Right ventricle myocardium inferior (tissue), 1 donor: ENCODE results near the gene BRD3OS. TPM values are rescaled to one million over a fixed set of nuclear protein-coding genes. Genes with fewer than 3 reads are reported as not detected.
A peak's percentile ranks its signal among the peaks of the same experiment; 100 is the strongest.

ENCODE experiments used
- ATAC-seq: fragments of 200-7000 bp; cut with Tn5 transposase; one replicate; pipeline ENCODE4 v1.9.1; 2020; ENCODE audit warnings: mild to moderate bottlenecking, moderate library complexity
- DNase-seq: peaks from one replicate; pipeline ENCODE4 v3.0.0; 2021; ENCODE audit errors: missing footprints
- intact Hi-C: fragments of 100-400 bp; cut with DNase I; formaldehyde crosslinking; loops from one replicate; pipeline ENCODE4 v1.11.0; 2022
- total RNA-seq: library from RNA; stranded (reverse); fragmentation: NEBNext Ultra II Directional; extraction: Animal tissue kit (Norgen Biotek cat#: 25700); gene quantifications from one replicate; pipeline ENCODE4 v1.2.1, GENCODE V29; 2021
- donor health status: DM: no; HTN: yes; CAD: no; lungs with severe emphysema.

Gene BRD3OS
- total RNA-seq, 1 donor from 2014 or later, result 6.2 TPM

- DNase-seq, result no peak
- ATAC-seq, result no peak
Measured at GRCh38 chr9:133998915-133999595, 26.2 kb upstream of the BRD3OS start.

GRCh38 chr9:133999851-134000265, 25.4 kb upstream of the BRD3OS start:
- intact Hi-C loops, result no loop called here
- ATAC-seq (no peak), DNase-seq (peak; percentile 40)

More at GRCh38 chr9:133998915-133999595, 26.2 kb upstream of the BRD3OS start:
- intact Hi-C loops, result no loop called here

- intact Hi-C loops, result no loop called here
- ATAC-seq (no peak), DNase-seq (peak; percentile 37)
Measured at GRCh38 chr9:134002796-134003195, 22.5 kb upstream of the BRD3OS start.

- ATAC-seq (no peak), DNase-seq (no peak)
- intact Hi-C loops, result no loop called here
Measured at GRCh38 chr9:134003237-134003636, 22.0 kb upstream of the BRD3OS start.

GRCh38 chr9:134004131-134004873, 21.0 kb upstream of the BRD3OS start:
- ATAC-seq (peak; percentile 28), DNase-seq (peak; percentile 42)
- intact Hi-C loops, result no loop called here

GRCh38 chr9:134004881-134005280, 20.4 kb upstream of the BRD3OS start:
- DNase-seq, result no peak
- no peak for ATAC-seq
- intact Hi-C loops, result no loop called here

- no peak for ATAC-seq
- intact Hi-C loops, result no loop called here
Measured at GRCh38 chr9:134005381-134005780, 19.9 kb upstream of the BRD3OS start.

GRCh38 chr9:134007150-134007549, 18.1 kb upstream of the BRD3OS start:
- ATAC-seq (no peak), DNase-seq (no peak)
- intact Hi-C loops, result no loop called here

More at GRCh38 chr9:134005381-134005780, 19.9 kb upstream of the BRD3OS start:
- no peak for DNase-seq

GRCh38 chr9:134007571-134007970, 17.7 kb upstream of the BRD3OS start:
- intact Hi-C loops, result no loop called here

GRCh38 chr9:134010310-134011173, 14.7 kb upstream of the BRD3OS start:
- intact Hi-C loops, result no loop called here
- no peak for ATAC-seq
- DNase-seq, result peak; percentile 45

More at GRCh38 chr9:134007571-134007970, 17.7 kb upstream of the BRD3OS start:
- DNase-seq (peak; percentile 27), ATAC-seq (no peak)

GRCh38 chr9:134011401-134011800, 13.9 kb upstream of the BRD3OS start:
- intact Hi-C loops, result no loop called here
- ATAC-seq (no peak), DNase-seq (no peak)

- intact Hi-C loops, result no loop called here
- ATAC-seq, result no peak
- no peak for DNase-seq
Measured at GRCh38 chr9:134014946-134015345, 10.3 kb upstream of the BRD3OS start.

- peak; percentile 26 for DNase-seq
- intact Hi-C loops, result no loop called here
- no peak for ATAC-seq
Measured at GRCh38 chr9:134024214-134024792, 978 bp upstream of the BRD3OS start.

- DNase-seq (peak; percentile 82), ATAC-seq (peak; percentile 8)
- intact Hi-C loops, result loop anchor here (1.0 kb wide), 1 partner anchor 42 kb away; the partner anchor contains the start of gene BRD3
Measured at GRCh38 chr9:134025606-134026541, 593 bp downstream of the BRD3OS start.

- ATAC-seq (no peak), DNase-seq (peak; percentile 73)
- intact Hi-C loops, result no loop called here
Measured at GRCh38 chr9:134026581-134026980, 1.3 kb downstream of the BRD3OS start.

GRCh38 chr9:134026981-134027380, 1.7 kb downstream of the BRD3OS start:
- intact Hi-C loops, result no loop called here
- peak; percentile 40 for DNase-seq
- ATAC-seq, result no peak

GRCh38 chr9:134027561-134027960, 2.3 kb downstream of the BRD3OS start:
- ATAC-seq, result no peak
- intact Hi-C loops, result no loop called here
- peak; percentile 11 for DNase-seq

- intact Hi-C loops, result no loop called here
- ATAC-seq (no peak), DNase-seq (peak; percentile 64)
Measured at GRCh38 chr9:134028076-134028475, 2.8 kb downstream of the BRD3OS start.
